Prostate gland (tissue), 2 donors: ENCODE measurements around the gene RDX.

Source experiments
- POLR2AphosphoS5 ChIP-seq: sonication (generic); formaldehyde crosslinking; IDR thresholded peaks from one replicate; pipeline ENCODE4 v1.6.1; 2017; ENCODE audit warnings: antibody characterized with exemption
- TF ChIP-seq, protein P1 (sequence below), 4 experiments: fragments of 200-600 bp in 2 of 4; fragments of 450-650 bp in 2 of 4; sonication (generic) in 2 of 4; IDR thresholded peaks; 1 replicate in 3 of 4; 2 replicates in 1 of 4; pipeline ENCODE4 v1.5.1; 2016 to 2019; ENCODE audit warnings: antibody characterized with exemption in 4 of 4, mild to moderate bottlenecking in 2 of 4, moderate library complexity in 2 of 4

- TF ChIP-seq, protein P1, sequence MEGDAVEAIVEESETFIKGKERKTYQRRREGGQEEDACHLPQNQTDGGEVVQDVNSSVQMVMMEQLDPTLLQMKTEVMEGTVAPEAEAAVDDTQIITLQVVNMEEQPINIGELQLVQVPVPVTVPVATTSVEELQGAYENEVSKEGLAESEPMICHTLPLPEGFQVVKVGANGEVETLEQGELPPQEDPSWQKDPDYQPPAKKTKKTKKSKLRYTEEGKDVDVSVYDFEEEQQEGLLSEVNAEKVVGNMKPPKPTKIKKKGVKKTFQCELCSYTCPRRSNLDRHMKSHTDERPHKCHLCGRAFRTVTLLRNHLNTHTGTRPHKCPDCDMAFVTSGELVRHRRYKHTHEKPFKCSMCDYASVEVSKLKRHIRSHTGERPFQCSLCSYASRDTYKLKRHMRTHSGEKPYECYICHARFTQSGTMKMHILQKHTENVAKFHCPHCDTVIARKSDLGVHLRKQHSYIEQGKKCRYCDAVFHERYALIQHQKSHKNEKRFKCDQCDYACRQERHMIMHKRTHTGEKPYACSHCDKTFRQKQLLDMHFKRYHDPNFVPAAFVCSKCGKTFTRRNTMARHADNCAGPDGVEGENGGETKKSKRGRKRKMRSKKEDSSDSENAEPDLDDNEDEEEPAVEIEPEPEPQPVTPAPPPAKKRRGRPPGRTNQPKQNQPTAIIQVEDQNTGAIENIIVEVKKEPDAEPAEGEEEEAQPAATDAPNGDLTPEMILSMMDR (IDR thresholded peaks at IDR 0.05): no peak
- TF ChIP-seq POLR2AphosphoS5: no peak
Observed at GRCh38 chr11:110272919-110273318, 23.5 kb downstream of the RDX start.
